ENCODE measurements around the gene RASGRF2.

GRCh38 chr5:81121836-81122630 lies 161.9 kb downstream of the RASGRF2 start:
- TF ChIP-seq POLR2A (IDR thresholded peaks at IDR 0.05) = no peak
- TF ChIP-seq, protein P1, sequence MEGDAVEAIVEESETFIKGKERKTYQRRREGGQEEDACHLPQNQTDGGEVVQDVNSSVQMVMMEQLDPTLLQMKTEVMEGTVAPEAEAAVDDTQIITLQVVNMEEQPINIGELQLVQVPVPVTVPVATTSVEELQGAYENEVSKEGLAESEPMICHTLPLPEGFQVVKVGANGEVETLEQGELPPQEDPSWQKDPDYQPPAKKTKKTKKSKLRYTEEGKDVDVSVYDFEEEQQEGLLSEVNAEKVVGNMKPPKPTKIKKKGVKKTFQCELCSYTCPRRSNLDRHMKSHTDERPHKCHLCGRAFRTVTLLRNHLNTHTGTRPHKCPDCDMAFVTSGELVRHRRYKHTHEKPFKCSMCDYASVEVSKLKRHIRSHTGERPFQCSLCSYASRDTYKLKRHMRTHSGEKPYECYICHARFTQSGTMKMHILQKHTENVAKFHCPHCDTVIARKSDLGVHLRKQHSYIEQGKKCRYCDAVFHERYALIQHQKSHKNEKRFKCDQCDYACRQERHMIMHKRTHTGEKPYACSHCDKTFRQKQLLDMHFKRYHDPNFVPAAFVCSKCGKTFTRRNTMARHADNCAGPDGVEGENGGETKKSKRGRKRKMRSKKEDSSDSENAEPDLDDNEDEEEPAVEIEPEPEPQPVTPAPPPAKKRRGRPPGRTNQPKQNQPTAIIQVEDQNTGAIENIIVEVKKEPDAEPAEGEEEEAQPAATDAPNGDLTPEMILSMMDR (IDR thresholded peaks at IDR 0.05) = no peak
